Epithelial cell of proximal tubule (primary cell): ENCODE results near the gene RELT. TPM values are rescaled to one million over a fixed set of nuclear protein-coding genes. Genes with fewer than 3 reads are reported as not detected.
"Not testable (repeated sequence)": the region's sequence is repeated elsewhere in the genome, so short reads cannot be mapped to it uniquely, and the experiment has no call there.

Experiments
- DNase-seq: peaks from one replicate; pipeline ENCODE4 v3.0.0-alpha.2; 2011; ENCODE audit warnings: low read depth
- H3K4me3 ChIP-seq: 2 replicates; pipeline ENCODE4 v1.5.1; 2011; ENCODE audit warnings: low read depth, mild to moderate bottlenecking, low read length
- total RNA-seq: library from RNA; depleted of rRNA; stranded (reverse); fragments of >200 nt; gene quantifications from 2 replicates; pipeline ENCODE4 v1.2.3, GENCODE V29; 2015
- TF ChIP-seq, protein P1 (sequence below): conservative IDR thresholded peaks from 2 replicates; pipeline ENCODE4 v1.5.1; 2012; ENCODE audit warnings: low read depth, mild to moderate bottlenecking, low read length

The RELT gene
- total RNA-seq, 1 donor from 2014 or later = 9.1 TPM

DNA sequence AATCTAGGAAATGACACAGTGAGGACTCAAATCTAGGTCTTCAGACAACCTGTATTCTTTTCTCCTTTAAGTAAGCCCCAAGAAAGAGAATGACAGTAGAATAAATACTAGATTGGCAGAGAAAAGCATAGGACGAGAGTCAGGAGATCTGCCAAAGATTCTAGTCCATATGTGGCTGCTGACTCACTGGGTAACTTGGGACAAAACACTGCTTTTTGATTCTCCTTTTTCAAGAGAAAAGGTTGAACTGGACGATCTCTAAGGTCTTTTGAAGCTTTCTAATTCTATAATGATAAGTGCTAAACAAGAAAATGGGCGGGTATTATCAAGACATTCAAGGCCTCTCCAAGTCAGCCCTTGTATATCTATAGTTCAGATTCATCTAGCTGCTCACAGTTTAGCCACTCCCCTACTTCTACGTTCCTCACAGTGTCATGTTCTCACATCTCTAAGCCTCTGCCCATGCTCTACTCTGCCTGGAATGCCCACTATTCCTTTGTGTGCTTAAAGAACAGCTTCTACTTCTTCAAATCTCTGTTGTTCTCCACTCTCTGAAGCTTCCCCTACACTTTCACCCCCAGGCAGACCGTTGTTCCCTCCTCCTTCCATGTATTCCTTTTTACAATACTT, 53.0 kb downstream of the RELT start:
- no peak for DNase-seq
- no peak overlapping the region for H3K4me3 ChIP-seq
- TF ChIP-seq, protein P1, sequence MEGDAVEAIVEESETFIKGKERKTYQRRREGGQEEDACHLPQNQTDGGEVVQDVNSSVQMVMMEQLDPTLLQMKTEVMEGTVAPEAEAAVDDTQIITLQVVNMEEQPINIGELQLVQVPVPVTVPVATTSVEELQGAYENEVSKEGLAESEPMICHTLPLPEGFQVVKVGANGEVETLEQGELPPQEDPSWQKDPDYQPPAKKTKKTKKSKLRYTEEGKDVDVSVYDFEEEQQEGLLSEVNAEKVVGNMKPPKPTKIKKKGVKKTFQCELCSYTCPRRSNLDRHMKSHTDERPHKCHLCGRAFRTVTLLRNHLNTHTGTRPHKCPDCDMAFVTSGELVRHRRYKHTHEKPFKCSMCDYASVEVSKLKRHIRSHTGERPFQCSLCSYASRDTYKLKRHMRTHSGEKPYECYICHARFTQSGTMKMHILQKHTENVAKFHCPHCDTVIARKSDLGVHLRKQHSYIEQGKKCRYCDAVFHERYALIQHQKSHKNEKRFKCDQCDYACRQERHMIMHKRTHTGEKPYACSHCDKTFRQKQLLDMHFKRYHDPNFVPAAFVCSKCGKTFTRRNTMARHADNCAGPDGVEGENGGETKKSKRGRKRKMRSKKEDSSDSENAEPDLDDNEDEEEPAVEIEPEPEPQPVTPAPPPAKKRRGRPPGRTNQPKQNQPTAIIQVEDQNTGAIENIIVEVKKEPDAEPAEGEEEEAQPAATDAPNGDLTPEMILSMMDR = no peak

DNA sequence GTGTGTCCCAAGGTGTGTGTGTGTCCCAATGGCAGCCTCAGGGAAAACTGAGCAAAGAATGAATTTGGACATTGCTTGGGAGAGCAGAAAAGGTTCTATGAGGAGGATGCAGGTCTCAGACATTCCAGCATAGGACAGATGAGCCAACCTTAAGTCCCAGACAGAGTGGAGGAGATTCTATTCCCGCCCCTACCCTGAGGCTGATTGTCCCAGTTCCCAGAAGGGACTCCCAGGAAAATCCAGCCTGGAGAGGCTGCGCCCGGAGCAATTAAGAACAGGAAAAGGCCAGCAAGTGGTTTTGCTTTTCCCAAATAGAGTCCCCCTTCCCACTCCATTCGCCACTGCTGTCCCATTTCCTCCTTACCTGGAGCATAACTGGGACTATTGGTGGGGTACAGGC, 54.1 kb downstream of the RELT start:
- no peak for DNase-seq
- TF ChIP-seq, protein P1 = no peak
- H3K4me3 ChIP-seq = no peak overlapping the region

DNA sequence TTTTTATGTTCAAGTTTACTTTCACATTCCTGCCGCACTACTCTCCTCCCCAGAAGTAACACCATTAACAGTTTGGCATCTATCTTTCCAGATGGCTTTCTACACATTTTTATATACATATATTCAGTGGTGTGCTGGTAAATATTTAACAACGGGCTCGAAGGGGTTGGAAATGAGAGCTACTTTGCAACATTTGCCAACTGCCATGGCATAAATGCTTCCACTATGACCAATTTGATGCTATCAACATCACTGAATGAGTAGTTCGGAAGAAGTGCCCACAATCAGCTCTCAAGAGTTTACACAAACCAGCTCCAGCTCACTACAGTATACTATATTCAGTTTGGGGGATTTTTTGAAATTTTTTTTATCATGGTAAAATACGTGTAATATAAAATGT, 55.2 kb downstream of the RELT start:
- TF ChIP-seq, protein P1 = no peak

DNA sequence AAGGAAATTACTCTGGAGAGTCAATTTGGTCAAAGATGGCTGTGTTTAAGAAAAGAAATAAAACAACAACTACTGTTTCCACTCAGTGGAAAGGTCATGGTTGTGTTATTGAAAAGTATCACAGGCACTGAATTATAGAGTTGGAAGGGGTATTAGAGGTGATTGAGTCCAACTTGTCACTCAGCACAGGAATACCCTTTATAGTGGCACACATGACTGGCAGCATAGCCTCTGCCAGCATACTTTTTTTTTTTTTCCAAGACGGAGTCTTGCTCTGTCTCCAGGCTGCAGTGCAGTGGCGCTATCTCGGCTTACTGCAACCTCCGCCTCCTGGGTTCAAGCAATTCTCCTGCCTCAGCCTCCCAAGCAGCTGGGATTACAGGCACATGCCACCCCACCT, 60.7 kb downstream of the RELT start:
- not testable (repeated sequence) for DNase-seq, H3K4me3 ChIP-seq

More for the DNA sequence above, 55.2 kb downstream of the RELT start:
- H3K4me3 ChIP-seq = no peak overlapping the region
- DNase-seq = no peak

DNA sequence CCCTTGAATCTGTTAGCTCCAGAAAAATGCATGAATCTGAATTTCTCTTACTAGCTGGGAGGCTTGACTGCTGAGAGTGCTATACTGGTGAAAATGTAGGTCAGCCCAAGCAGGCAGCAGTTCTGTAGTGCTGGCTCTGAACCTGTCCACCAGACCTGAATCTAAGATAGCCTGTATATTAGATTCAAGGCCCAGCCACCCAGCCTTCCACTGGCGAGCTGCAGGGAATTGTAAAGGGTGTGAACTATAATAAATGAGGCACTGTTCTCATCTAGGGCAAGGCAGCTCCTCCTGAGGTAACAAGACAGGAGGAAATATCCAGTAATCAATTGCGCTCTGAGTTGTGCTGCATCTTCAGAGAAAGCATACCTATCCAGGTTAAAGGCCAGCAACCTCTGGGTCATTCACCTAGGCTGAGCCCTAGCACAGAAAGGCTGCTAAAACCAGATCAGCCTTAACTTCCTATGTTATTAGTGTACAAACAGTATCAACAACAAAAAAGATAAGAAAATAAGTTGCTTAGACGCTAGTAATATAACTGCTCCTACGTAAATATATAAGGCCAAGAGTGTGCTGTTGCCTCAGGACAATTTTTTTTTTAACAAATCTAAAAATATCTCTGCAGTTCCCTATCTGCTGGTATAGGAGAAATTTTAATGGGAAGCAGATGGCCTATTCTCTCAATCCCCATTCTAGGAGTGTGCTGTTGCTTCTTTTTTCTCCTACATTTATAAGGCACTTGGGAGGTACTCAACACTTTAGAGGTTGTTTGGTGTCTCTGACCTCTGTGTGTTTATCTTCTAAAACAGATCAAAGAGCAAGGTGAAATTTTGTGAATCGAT, 63.0 kb downstream of the RELT start:
- no peak overlapping the region for H3K4me3 ChIP-seq
- TF ChIP-seq, protein P1 = no peak
- DNase-seq = no peak

DNA sequence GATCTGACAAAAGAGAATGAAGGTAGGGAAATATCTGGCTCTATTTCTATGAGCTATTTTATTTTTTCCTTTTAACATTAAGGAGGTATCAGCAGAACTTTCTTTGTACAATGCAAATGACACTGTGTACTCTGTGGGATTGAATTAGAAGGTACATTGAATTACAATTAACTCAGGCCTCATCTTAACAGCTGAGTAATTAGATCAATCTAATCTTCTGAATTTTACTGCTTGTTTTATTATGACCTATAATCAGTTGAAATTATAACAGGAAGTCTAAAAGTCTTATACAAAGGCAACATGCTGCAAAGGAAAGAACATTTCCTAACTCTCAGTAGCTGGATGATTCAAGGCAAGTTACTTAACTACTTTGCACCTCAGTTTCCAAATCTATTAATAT, 69.8 kb downstream of the RELT start:
- DNase-seq = no peak
- TF ChIP-seq, protein P1 = no peak
- no peak overlapping the region for H3K4me3 ChIP-seq

DNA sequence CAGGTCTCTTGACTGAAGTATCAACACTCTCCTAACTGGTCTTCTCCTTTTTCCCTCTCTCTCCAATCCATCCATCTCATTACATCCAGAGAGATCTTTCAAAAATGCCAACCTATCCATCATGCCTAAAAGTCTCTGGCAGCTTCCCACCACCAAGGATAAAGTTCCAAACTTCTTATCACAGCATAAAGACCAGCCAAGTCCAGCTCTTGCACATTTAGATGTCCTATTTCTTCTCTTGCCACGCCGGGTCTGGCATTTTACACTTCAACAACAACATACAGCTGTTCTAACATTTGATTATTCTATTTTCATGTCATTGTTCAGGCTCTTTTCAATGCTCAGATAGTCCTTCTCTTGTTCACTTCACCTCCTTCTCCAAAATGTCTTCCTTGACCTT, 70.6 kb downstream of the RELT start:
- TF ChIP-seq, protein P1 = no peak
- no peak overlapping the region for H3K4me3 ChIP-seq
- no peak for DNase-seq

Other genes starting within 250 kb of the RELT start
- gene FCHSD2, start 234.1 kb upstream of the RELT start, total RNA-seq = 6.0 and 8.8 TPM in 2 replicates
- gene P2RY2, start 158.1 kb upstream of the RELT start, total RNA-seq = 1.1 and 5.4 TPM in 2 replicates
- gene P2RY6, start 104.1 kb upstream of the RELT start, total RNA-seq = 3.7 and 4.0 TPM in 2 replicates
- 18.3 and 26.4 TPM in 2 replicates for gene ARHGEF17, start 68.1 kb upstream of the RELT start, total RNA-seq
- gene FAM168A, start 221.7 kb downstream of the RELT start, total RNA-seq = 10.0 and 12.1 TPM in 2 replicates